Measurements from ENCODE around the gene MAOB. TPM values are rescaled to one million over a fixed set of nuclear protein-coding genes. Genes with fewer than 3 reads are reported as not detected.

Gene MAOB
- total and polyA plus RNA-seq, 10 of the 15 experiments (the other 5 are each of a cell fraction or from before 2014, with no cell fraction given), result 0.21 TPM; not detected in 9

- ChIA-PET SMC1A (ENCODE audit: uncharacterized antibody, unreplicated experiment) (no interaction called here), POLR2A (no interaction called here), RAD21 (ENCODE audit: unreplicated experiment) (no interaction called here), CTCF (no interaction called here)
- BruUV-seq (replicated peaks), result no TSS peak
- Histone ChIP-seq H3K9ac (ENCODE audit: control insufficient read depth, insufficient read depth, low read length) (no peak overlapping the region), H4K20me1 (ENCODE audit: control insufficient read depth, insufficient read depth) (no peaks in the 10 kb centered on the region), H3K9me3 (replicated peaks; ENCODE audit: control insufficient read depth, insufficient read depth, low read length) (no peaks in the 10 kb centered on the region), H3K4me2 (ENCODE audit: control insufficient read depth, insufficient read depth) (no peak overlapping the region), H3K36me3 (ENCODE audit: control insufficient read depth in 2 of 2, insufficient read depth in 2 of 2, low read length in 1 of 2) (no peaks in the 10 kb centered on the region), H3K27ac (ENCODE audit: control insufficient read depth, insufficient read depth) (no peak overlapping the region), H3K4me3 (no peak overlapping the region), H3K79me2 (ENCODE audit: control insufficient read depth, insufficient read depth, low read length) (no peaks in the 10 kb centered on the region), H2AFZ (ENCODE audit: control insufficient read depth, low read depth, low read length) (no peak overlapping the region), H3K27me3 (replicated peaks in 1 of 2; ENCODE audit: control insufficient read depth in 2 of 2, insufficient read depth in 2 of 2, low read length in 1 of 2) (no peaks in the 10 kb centered on the region), H3K4me1 (ENCODE audit: control insufficient read depth, insufficient read depth, low read length) (no peaks in the 10 kb centered on the region)
- in situ Hi-C loops (cut with MboI), result no loop called here
- DNase-seq (ENCODE audit: low read depth, low spot score) (no peak), FAIRE-seq (no peak), ATAC-seq (no peak)
- intact Hi-C loops (cut with micrococcal nuclease; ENCODE audit: unreplicated experiment), result no loop called here
- WGBS (ENCODE audit: insufficient coverage, insufficient replicate concordance, low lambda C conversion rate, missing lambda C conversion rate), result 41% methylated on average over 2 of the region's 6 CpGs
- TF ChIP-seq, protein P1, sequence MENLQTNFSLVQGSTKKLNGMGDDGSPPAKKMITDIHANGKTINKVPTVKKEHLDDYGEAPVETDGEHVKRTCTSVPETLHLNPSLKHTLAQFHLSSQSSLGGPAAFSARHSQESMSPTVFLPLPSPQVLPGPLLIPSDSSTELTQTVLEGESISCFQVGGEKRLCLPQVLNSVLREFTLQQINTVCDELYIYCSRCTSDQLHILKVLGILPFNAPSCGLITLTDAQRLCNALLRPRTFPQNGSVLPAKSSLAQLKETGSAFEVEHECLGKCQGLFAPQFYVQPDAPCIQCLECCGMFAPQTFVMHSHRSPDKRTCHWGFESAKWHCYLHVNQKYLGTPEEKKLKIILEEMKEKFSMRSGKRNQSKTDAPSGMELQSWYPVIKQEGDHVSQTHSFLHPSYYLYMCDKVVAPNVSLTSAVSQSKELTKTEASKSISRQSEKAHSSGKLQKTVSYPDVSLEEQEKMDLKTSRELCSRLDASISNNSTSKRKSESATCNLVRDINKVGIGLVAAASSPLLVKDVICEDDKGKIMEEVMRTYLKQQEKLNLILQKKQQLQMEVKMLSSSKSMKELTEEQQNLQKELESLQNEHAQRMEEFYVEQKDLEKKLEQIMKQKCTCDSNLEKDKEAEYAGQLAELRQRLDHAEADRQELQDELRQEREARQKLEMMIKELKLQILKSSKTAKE (IDR thresholded peaks at IDR 0.05; ENCODE audit: low read depth, poor library complexity, severe bottlenecking), result no peak
- TF ChIP-seq ZBTB40 (IDR thresholded peaks at IDR 0.05; ENCODE audit: borderline replicate concordance) (no peak), CTCF (IDR thresholded peaks at IDR 0.05 in 2 of 3, conservative IDR thresholded peaks at IDR 0.05 in 1 of 3; ENCODE audit: control insufficient read depth in 2 of 3, extremely low read depth in 1 of 3, insufficient read depth in 1 of 3, low read depth in 3 of 3, low read length in 3 of 3) (no peak), RAD21 (IDR thresholded peaks at IDR 0.05; ENCODE audit: insufficient read depth, low read depth, low read length) (no peak), NFIC (IDR thresholded peaks at IDR 0.05; ENCODE audit: low read depth, low read length) (no peak), IKZF1 (conservative IDR thresholded peaks at IDR 0.05) (no peak), EED (IDR thresholded peaks at IDR 0.05; ENCODE audit: low read depth) (no peak), BCL11A (IDR thresholded peaks at IDR 0.05; ENCODE audit: low read depth, low read length) (no peak), TCF12 (IDR thresholded peaks at IDR 0.05; ENCODE audit: low read depth, low read length) (no peak), NRF1 (conservative IDR thresholded peaks at IDR 0.05; ENCODE audit: low read depth, low read length) (no peak)
- TF ChIP-seq, protein P2, sequence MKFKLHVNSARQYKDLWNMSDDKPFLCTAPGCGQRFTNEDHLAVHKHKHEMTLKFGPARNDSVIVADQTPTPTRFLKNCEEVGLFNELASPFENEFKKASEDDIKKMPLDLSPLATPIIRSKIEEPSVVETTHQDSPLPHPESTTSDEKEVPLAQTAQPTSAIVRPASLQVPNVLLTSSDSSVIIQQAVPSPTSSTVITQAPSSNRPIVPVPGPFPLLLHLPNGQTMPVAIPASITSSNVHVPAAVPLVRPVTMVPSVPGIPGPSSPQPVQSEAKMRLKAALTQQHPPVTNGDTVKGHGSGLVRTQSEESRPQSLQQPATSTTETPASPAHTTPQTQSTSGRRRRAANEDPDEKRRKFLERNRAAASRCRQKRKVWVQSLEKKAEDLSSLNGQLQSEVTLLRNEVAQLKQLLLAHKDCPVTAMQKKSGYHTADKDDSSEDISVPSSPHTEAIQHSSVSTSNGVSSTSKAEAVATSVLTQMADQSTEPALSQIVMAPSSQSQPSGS (IDR thresholded peaks at IDR 0.05; ENCODE audit: low read length), result no peak
- TF ChIP-seq, protein P3, sequence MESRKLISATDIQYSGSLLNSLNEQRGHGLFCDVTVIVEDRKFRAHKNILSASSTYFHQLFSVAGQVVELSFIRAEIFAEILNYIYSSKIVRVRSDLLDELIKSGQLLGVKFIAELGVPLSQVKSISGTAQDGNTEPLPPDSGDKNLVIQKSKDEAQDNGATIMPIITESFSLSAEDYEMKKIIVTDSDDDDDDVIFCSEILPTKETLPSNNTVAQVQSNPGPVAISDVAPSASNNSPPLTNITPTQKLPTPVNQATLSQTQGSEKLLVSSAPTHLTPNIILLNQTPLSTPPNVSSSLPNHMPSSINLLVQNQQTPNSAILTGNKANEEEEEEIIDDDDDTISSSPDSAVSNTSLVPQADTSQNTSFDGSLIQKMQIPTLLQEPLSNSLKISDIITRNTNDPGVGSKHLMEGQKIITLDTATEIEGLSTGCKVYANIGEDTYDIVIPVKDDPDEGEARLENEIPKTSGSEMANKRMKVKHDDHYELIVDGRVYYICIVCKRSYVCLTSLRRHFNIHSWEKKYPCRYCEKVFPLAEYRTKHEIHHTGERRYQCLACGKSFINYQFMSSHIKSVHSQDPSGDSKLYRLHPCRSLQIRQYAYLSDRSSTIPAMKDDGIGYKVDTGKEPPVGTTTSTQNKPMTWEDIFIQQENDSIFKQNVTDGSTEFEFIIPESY (IDR thresholded peaks at IDR 0.05), result no peak
Observed at GRCh38 chrX:43853225-43853828, 28.9 kb downstream of the MAOB start.
